Measurements from ENCODE around the gene SYNPR. TPM values are rescaled to one million over a fixed set of nuclear protein-coding genes. Genes with fewer than 3 reads are reported as not detected.
"Not testable (repeated sequence)": the region's sequence is repeated elsewhere in the genome, so short reads cannot be mapped to it uniquely, and the experiment has no call there.

The SYNPR gene
- total RNA-seq, 1 donor from 2014 or later: not detected

DNA sequence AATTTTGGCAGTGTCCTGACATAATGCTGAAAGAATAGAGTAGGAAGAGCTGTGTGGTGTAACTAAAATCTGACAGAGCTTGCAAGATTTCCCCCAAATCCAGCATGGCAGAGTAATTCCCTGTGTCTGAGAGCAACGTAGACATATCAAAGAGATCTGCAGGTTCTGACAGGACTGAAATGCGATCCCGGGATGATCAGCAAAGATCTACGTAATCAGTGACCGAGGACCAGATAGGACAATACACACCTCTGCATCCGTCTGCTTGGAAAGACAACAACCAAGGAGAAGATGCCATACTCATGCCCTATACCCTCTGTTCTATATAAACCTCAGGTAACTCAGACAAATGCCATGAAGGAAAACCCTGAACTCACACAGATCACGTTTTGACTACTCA lies 26.6 kb upstream of the SYNPR start:
- DNase-seq: no peak

DNA sequence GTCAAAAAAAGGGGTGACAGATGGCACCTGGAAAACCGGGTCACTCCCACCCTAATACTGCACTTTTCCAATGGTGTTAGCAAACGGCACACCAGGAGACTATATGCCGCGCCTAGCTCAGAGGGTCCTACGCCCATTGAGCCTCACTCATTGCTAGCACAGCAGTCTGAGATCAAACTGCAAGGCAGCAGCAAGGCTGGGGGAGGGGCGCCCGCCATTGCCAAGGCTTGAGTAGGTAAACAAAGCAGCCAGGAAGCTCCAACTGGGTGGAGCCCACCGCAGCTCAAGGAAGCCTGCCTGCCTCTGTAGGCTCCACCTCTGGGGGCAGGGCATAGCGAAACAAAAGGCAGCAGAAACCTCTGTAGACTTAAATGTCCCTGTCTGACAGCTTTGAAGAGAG lies 22.3 kb upstream of the SYNPR start:
- H3K36me3 ChIP-seq; H3K4me1 ChIP-seq; H3K27me3 ChIP-seq (ENCODE audit: low read depth); ATAC-seq; intact Hi-C loops (cut with DNase I); H3K4me3 ChIP-seq; DNase-seq; H3K9me3 ChIP-seq; H3K27ac ChIP-seq: not testable (repeated sequence)

More for the DNA sequence above, 26.6 kb upstream of the SYNPR start:
- no peaks in the 10 kb centered on the region for H3K9me3 ChIP-seq
- H3K4me3 ChIP-seq: no peak overlapping the region
- no peaks in the 10 kb centered on the region for H3K27me3 ChIP-seq (ENCODE audit: low read depth)
- intact Hi-C loops (cut with DNase I): no loop called here
- TF ChIP-seq, protein P1, sequence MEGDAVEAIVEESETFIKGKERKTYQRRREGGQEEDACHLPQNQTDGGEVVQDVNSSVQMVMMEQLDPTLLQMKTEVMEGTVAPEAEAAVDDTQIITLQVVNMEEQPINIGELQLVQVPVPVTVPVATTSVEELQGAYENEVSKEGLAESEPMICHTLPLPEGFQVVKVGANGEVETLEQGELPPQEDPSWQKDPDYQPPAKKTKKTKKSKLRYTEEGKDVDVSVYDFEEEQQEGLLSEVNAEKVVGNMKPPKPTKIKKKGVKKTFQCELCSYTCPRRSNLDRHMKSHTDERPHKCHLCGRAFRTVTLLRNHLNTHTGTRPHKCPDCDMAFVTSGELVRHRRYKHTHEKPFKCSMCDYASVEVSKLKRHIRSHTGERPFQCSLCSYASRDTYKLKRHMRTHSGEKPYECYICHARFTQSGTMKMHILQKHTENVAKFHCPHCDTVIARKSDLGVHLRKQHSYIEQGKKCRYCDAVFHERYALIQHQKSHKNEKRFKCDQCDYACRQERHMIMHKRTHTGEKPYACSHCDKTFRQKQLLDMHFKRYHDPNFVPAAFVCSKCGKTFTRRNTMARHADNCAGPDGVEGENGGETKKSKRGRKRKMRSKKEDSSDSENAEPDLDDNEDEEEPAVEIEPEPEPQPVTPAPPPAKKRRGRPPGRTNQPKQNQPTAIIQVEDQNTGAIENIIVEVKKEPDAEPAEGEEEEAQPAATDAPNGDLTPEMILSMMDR (IDR thresholded peaks at IDR 0.05): no peak
- no peak for ATAC-seq
- H3K4me1 ChIP-seq: no peaks in the 10 kb centered on the region
- no peaks in the 10 kb centered on the region for H3K36me3 ChIP-seq
- H3K27ac ChIP-seq: no peak overlapping the region

DNA sequence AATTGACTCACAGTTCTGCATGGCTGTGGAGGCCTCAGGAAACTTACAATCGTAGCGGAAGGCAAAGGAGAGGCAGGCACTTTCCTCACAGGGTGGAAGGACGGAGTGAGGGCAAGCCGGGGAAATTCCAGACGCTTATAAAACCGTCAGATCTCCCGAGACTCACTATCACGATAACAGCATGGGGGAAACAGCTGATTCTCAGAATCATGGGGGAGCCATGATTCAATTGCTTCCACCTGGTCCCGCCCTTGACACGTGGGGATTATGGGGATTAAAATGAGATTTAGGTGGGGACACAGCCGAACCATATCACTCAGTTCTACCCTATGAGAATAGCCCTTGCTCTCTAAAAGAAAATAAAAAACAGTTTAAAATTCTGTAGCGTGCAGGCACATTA lies 13.4 kb upstream of the SYNPR start:
- Histone ChIP-seq H3K27me3 (ENCODE audit: low read depth) (no peaks in the 10 kb centered on the region), H3K27ac (no peak overlapping the region), H3K4me3 (no peak overlapping the region), H3K9me3 (no peaks in the 10 kb centered on the region), H3K36me3 (no peaks in the 10 kb centered on the region), H3K4me1 (no peaks in the 10 kb centered on the region)
- intact Hi-C loops (cut with DNase I): no loop called here
- TF ChIP-seq, protein P1 (IDR thresholded peaks at IDR 0.05): no peak
- DNase-seq (no peak), ATAC-seq (no peak)

DNA sequence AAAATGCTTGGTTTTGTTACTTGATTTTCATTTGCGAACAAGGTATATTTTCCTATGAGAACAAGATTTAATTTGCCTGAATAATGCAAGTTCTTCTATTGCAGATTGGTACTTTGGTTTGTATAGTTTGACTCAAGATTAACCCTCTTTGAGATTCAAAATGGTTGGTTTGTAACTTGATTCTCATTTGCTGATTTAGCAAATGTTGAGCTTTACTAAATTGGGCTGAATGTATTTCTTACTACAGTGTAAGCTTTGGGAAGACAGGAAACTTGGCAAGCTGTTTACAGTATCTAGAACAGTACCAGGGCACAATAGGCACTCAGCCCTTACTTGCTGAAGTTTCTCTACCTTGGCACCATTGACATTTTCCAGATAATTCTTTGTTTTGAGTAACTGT lies 3.7 kb upstream of the SYNPR start:
- DNase-seq (no peak), ATAC-seq (no peak)
- intact Hi-C loops (cut with DNase I): no loop called here
- H3K4me1 ChIP-seq: no peaks in the 10 kb centered on the region
- H3K36me3 ChIP-seq: no peaks in the 10 kb centered on the region
- no peak overlapping the region for H3K27ac ChIP-seq
- no peaks in the 10 kb centered on the region for H3K9me3 ChIP-seq
- H3K4me3 ChIP-seq: no peak overlapping the region
- H3K27me3 ChIP-seq (ENCODE audit: low read depth): peaks cover 27% of the 10 kb centered on the region
- TF ChIP-seq, protein P1 (IDR thresholded peaks at IDR 0.05): no peak

DNA sequence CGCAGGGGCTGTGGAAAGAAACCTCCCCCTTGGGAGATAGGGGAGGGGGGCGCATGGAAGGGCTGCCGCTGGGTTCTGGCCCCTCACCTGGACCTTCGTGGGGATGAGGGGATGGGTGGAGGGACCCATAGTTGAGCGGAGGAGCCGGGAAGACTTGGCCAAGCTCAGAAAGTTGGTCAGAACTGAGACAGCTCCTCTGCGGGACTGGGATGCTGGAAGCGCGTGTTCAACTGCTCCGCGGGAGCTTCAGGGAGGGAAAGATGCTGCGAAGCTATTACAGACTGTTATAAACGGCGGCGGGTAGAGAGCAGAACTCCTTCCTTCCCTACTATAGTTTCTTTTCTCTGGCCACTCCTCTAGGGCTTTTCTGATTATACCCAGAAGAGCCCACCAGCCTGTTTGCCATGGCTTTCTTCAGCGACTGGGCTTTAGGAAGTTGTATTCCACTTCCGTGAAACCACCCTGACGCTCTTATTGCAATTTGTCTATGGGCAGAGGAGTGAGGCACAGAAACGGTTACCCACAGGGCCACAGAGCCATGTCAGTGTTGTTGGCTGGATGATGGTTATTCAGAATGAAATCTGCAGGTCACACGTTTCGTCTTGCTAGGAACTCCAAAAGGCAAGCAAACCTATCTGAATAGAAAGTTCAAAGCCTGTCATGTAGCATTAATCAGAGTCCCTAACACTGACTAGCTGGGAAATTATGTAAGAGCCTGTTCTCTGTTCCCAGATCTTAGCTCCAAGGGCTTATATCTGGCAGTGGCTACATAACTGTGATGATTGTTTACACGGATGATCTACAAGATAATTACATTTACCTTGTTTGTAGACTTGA lies 1.1 kb downstream of the SYNPR start:
- no peak for DNase-seq
- H3K9me3 ChIP-seq: no peaks in the 10 kb centered on the region

DNA sequence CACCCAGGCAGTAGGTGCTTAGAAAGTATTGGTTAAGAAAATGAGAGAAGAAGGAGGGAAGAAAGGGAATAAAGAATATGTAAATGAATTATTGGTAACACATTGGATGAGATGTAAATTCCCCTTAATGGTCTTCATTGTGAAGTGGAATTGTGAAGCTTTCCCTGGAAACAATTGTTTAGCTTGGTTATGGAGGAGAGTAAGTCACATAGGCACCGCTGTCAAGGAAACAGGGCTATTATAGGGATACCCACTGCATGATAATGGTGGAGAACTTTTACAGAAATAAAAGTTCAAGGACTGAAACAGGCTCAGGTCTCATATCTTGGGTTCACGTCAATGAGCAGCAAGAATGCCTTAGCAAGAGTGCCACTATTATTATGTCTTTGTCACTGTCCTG lies 9.5 kb downstream of the SYNPR start:
- intact Hi-C loops (cut with DNase I): no loop called here
- H3K4me3 ChIP-seq: no peak overlapping the region
- no peaks in the 10 kb centered on the region for H3K4me1 ChIP-seq
- no peak for ATAC-seq
- H3K27ac ChIP-seq: no peak overlapping the region
- TF ChIP-seq, protein P1 (IDR thresholded peaks at IDR 0.05): no peak
- no peaks in the 10 kb centered on the region for H3K9me3 ChIP-seq
- no peaks in the 10 kb centered on the region for H3K27me3 ChIP-seq (ENCODE audit: low read depth)
- no peaks in the 10 kb centered on the region for H3K36me3 ChIP-seq
- DNase-seq: no peak

More for the DNA sequence above, 1.1 kb downstream of the SYNPR start:
- TF ChIP-seq, protein P1 (IDR thresholded peaks at IDR 0.05): no peak
- intact Hi-C loops (cut with DNase I): no loop called here
- no peaks in the 10 kb centered on the region for H3K4me1 ChIP-seq
- ATAC-seq: no peak
- H3K27ac ChIP-seq: no peak overlapping the region
- no peaks in the 10 kb centered on the region for H3K36me3 ChIP-seq
- peaks cover 31% of the 10 kb centered on the region for H3K27me3 ChIP-seq (ENCODE audit: low read depth)
- no peak overlapping the region for H3K4me3 ChIP-seq

All from lower lobe of right lung (tissue), 2 donors.